T-helper 1 cell (primary cell): Measurements from ENCODE around the gene CSRP2.

ENCODE experiments used
- DNase-seq, 5 donors: peaks; one replicate each; pipeline ENCODE4 v3.0.0-alpha.2; 2012 to 2020

Gene CSRP2

GRCh38 chr12:76859611-76860010 lies 19.2 kb downstream of the CSRP2 start:
- DNase-seq = no peak

- no peak for DNase-seq
Measured at GRCh38 chr12:76856018-76856644, 22.7 kb downstream of the CSRP2 start.

DNA sequence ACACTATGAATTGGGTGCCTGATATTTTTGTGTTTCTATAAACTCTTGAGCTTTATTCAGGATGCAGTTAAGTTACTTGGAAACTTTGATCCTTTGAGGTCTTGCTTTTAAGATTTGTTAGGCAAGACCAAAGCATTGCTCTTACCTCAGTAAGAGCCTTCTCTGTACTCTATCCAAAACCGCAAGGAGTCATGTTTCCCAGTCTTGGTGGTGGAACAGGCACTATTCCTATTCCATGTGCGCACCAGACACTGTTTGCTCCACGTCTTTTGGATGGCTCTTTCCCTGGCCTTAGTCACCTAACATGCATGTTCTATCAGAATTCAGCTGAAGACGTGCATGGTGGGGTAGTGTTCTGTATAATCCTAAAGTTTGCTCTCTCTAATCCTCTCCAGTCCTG lies 23.5 kb downstream of the CSRP2 start:
- DNase-seq = no peak

DNA sequence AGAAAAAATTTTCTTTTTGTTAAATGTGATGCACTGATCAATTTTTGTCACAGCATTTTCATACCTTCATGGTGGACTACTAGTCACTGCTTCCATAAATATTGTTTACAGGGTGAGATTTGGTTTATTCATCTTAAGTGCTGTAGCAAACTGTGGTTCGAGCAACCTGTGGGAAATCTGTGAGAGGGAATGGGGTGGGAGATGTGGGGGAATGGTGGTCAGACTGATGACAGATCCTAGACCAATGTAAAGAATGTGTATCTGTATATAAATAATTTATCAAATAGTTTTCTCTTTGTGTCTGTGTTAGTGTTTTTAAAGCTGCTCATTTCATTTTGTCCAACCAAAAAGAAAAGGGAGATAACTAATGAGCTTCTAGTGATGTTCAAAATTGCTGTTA lies 26.7 kb downstream of the CSRP2 start:
- no peak for DNase-seq

DNA sequence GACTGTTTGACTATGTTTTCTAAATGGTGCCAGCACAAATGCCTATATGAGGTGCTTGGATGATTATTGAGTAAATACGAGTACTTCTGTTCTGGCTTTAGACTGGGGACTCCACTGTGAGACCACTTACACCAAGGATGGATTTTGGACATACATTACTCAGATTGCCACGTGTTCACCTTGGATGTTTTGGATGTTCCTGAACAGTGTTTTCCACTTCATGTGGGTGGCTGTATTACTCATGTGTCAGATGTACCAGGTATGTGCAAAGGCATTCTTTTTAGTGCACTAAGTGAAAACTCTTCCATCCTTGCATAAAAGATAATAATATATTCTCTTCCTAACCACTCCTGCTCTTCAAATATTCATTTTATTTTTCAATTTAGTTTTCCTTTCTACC lies 30.7 kb downstream of the CSRP2 start:
- no peak for DNase-seq

DNA sequence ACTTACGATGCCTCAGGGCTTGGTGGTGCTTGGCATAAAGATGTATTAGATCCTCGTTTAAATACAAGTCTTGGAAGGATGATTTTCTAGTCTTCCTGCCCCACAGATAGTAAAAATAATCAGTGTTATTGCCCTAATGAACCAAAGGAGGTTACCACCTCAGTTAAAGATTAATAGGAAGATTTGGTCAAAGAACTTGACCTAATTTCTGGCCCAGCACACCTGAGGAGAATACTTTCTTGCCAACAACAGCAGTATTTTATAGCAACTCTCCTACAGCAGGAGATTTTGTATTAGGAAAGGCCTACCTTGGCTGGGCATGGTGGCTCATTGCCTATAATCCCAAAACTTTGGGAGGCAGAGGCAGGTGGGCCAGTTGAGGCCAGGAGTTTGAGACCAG lies 31.6 kb downstream of the CSRP2 start:
- no peak for DNase-seq

GRCh38 chr12:76836633-76837032 lies 42.2 kb downstream of the CSRP2 start:
- DNase-seq = no peak

- no peak for DNase-seq
Measured at GRCh38 chr12:76830436-76830835, 48.4 kb downstream of the CSRP2 start.

DNA sequence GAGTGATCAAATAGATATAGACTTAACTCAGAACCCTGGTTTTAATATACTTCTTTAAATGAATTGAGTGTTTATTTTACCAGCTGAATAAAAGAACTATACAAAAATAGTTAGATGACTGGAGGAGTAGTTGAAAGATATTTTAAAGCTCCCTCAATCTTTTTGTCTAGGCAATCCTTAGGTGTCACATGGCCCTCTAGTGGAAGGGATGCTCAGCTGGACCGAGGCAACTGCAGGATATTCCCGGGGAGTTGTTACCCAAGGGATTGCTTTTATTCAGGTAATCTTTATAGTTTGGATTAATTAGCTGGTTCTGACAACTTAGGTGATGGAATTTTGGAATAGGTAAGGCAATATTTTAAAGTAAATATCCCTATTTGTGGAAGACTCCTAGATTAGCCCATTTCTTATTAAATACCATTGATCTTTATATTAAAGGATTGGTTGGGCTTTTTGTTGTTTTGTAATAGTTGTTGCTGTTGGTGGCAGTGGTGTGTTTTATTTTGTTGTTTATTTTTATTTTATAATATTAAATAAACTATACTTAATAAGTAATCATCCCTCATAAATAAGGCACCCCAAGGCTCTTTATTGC lies 57.8 kb downstream of the CSRP2 start:
- no peak for DNase-seq

- DNase-seq = no peak
Measured at GRCh38 chr12:76813972-76814371, 64.8 kb downstream of the CSRP2 start.

- DNase-seq = no peak
Measured at GRCh38 chr12:76813265-76813664, 65.6 kb downstream of the CSRP2 start.

DNA sequence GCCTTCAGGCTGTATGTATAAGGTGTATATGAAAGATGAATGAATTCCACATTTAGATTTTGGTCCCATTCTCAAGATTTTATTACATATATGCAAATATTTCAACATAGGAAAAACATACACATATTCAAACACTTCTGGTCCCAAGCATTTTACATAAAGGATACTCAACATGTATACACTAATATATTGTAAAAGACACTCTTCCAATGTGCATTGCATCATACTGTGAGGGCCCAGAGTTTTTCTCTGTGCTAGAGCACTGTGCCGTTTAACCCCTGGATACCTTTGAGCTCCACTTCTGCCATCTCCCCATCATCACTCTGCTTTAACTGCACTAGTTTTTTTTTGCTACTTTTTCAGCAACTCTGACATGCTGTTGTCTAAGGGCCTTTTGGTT lies 66.8 kb downstream of the CSRP2 start:
- DNase-seq = no peak

DNA sequence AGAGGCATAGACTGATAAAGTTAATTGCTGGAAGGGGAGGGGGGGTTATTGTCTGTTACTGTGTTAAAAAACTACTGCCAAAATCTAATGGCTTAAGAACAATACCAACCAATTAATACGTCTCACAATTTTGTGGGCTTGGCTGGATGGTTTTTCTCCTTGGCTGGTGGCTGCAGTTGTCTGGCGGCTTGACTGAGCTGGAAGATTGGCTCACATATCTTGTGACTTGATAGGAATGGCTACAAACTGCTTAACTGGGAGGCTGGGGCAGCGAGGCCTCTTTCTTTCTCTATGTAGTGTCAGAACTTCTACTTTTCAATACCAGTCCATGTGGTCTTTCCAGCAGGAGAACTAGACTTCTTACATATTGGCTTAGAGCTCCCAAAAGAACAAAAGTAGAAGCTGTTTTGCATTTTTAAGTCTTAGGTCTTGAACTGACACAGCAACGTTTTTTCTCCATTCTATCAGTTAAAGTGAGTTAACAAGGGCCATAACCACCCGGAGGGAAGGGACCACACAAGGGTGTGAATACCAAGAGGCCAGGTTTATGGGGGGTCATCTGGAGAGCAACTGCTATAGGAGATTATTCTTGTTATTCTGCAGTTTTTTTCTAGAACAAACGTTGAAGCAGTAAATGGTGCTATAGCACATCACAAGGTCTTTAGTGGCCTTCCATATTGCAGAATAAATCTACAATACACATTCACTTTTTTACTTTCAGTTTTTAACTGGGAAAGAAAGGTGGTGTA lies 68.0 kb downstream of the CSRP2 start:
- no peak for DNase-seq
